IgD-negative memory B cell (primary cell): ENCODE measurements around the gene RHEB. TPM values are rescaled to one million over a fixed set of nuclear protein-coding genes. Genes with fewer than 3 reads are reported as not detected.

Experiments
- H3K27ac Mint-ChIP-seq, 3 donors: one replicate each; pipeline ENCODE4 v1.8.0; 2020 to 2022; ENCODE audit warnings: mild to moderate bottlenecking in 3 of 3, mixed read lengths in 3 of 3, moderate library complexity in 1 of 3
- H3K27me3 Mint-ChIP-seq: one replicate; pipeline ENCODE4 v1.8.0; 2021; ENCODE audit warnings: mixed read lengths
- H3K36me3 Mint-ChIP-seq: one replicate; pipeline ENCODE4 v1.8.0; 2020; ENCODE audit warnings: mild to moderate bottlenecking, mixed read lengths
- H3K4me1 Mint-ChIP-seq, 3 donors: one replicate each; pipeline ENCODE4 v1.8.0; 2020 to 2022; ENCODE audit warnings: mixed read lengths in 3 of 3, mild to moderate bottlenecking in 1 of 3
- H3K4me3 Mint-ChIP-seq, 4 donors: one replicate each; pipeline ENCODE4 v1.8.0; 2020 to 2022; ENCODE audit warnings: mild to moderate bottlenecking in 4 of 4, mixed read lengths in 4 of 4, moderate library complexity in 3 of 4
- H3K9me3 Mint-ChIP-seq, 3 donors: one replicate each; pipeline ENCODE4 v1.8.0; 2020 to 2021; ENCODE audit warnings: mixed read lengths in 3 of 3, mild to moderate bottlenecking in 1 of 3
- polyA plus RNA-seq: library from polyadenylated mRNA; unstranded; fragments of 300-500 nt; fragmentation: Illumina TruSeq; gene quantifications from one replicate; pipeline ENCODE4 v1.2.3, GENCODE V29; 2021

The RHEB gene
- polyA plus RNA-seq, 1 donor from 2014 or later = 34.3 TPM

DNA sequence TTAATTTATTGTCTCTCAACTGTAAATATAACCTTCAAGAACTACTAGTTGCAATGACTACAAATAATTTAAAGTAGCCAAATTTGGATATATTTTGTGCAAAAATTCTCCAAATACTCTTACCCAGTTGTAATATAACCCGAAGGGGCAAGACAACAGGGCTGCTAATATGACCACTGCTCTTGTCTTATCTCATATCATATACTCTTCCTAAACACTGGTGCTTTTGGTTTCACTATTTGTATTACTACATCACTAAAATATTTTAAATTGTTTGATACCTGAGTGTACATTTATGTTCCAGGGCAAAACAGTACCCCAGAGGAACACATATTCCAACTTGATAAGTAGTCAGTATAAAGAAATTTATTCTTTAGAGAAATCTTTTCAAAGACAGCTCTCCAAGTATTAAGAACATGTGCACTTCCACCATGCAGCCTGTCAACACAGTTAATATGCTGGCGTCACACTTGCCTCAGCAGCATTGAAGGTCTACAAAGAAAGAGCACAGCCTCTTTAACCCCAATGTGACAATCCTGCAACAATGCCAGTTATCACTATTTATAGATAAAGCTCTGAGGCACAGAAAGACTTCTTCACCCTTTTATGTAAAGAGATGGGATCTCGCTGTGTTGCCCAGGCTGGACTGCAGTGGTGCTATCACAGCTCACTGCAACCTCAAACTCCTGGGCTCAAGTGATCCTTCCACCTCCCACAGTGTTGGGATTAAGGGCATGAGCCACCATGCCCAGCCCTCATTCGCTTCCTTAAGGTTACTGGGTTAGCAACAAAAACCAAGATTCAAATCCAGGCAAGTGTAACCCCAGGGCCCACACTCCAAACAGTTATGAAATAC, 37.8 kb downstream of the RHEB start:
- Mint-ChIP-seq H3K4me3 (no peak overlapping the region), H3K27ac (no peak overlapping the region), H3K9me3 (no peaks in the 10 kb centered on the region), H3K4me1 (peaks cover 5 to 16% (median 13%) of the 10 kb centered on the region in 3 donors), H3K36me3 (peaks cover 15% of the 10 kb centered on the region), H3K27me3 (no peaks in the 10 kb centered on the region)

DNA sequence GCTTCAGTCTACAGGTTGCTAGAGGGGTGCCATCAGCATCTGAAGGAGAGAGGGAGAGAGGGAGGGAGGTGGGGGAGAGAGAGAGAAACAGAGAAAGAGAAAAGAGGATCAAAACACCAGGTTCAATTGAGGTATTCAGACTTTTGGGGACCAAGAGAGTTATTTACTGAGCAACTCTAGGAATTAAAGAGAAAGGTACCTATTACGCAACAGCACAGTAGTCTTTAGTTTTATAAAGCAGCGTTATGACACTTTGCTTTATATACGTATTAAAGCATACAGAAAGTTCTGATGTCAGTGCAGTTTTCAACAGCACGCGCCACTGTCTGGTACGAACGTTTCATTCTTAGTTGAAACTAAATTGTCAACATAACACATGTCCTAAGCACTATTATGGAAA, 41.8 kb downstream of the RHEB start:
- Mint-ChIP-seq H3K4me1 (peaks cover 8 to 13% (median 10%) of the 10 kb centered on the region in 3 donors), H3K27me3 (no peaks in the 10 kb centered on the region)

DNA sequence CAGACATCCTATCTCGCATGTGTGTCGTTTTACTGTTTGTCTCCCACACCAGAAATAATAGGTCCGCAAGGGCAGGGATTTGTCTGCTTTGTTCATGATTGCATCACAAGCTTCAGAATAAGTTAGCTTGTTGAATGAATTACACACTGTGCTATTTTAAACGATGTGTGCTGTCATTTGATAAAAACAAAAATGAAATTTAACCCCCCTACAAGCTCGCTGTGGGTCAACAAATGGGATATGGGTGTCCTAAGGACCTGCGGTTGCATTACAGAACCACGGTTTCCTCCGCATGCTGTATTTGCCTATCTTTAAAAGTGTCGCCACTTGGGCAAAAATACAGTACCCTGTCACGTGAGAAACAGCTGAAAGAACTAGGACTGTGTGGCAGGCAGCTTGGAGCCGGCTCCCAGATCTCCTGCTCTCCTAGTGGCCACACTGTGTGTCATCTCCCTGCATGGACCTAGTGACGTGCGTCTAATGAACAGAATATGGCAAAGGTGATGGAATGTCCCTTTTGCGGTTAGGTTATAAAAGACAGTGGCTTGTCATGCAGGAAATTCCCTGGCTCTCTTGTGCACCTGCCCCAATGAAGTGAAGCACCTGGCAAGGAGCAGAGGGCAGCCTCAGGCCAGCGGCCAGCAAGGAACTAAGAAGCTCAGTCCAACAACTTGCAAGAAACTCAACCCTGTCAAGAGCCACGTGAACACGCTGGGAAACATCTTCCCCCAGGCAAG, 46.9 kb downstream of the RHEB start:
- Mint-ChIP-seq H3K4me3 (peak overlapping the region; percentile 22 to 81 (median 68)), H3K9me3 (no peaks in the 10 kb centered on the region), H3K4me1 (peaks cover 25 to 31% (median 28%) of the 10 kb centered on the region in 3 donors), H3K27me3 (no peaks in the 10 kb centered on the region), H3K36me3 (peaks cover 14% of the 10 kb centered on the region), H3K27ac (peak overlapping the region; percentile 54 to 98 (median 59))

More for the DNA sequence above, 41.8 kb downstream of the RHEB start:
- H3K36me3 Mint-ChIP-seq = peaks cover 6% of the 10 kb centered on the region
- H3K4me3 Mint-ChIP-seq = no peak overlapping the region
- no peak overlapping the region for H3K27ac Mint-ChIP-seq
- H3K9me3 Mint-ChIP-seq = no peaks in the 10 kb centered on the region

DNA sequence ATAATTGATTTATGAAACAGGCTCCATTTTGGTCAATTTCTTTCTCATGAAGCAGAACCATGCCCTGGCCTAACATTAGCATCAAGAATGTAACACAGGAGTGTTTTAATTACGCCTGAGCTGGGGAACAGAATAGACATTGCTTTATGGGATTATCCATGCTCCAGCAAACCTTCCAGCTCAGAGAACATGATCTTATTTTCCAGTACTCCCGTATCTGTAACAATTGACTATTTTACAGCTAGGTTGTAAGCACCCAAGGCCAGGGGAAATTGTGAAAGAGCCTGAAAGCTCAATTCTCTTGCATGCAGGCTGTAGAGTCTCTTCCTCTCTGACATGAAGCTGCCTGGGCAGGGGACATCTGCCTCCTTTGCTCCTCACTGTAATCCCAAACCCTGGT, 49.0 kb downstream of the RHEB start:
- no peak overlapping the region for H3K4me3 Mint-ChIP-seq
- peaks cover 15% of the 10 kb centered on the region for H3K36me3 Mint-ChIP-seq
- no peaks in the 10 kb centered on the region for H3K9me3 Mint-ChIP-seq
- no peak overlapping the region for H3K27ac Mint-ChIP-seq
- peaks cover 25 to 31% (median 28%) of the 10 kb centered on the region in 3 donors for H3K4me1 Mint-ChIP-seq
- no peaks in the 10 kb centered on the region for H3K27me3 Mint-ChIP-seq

DNA sequence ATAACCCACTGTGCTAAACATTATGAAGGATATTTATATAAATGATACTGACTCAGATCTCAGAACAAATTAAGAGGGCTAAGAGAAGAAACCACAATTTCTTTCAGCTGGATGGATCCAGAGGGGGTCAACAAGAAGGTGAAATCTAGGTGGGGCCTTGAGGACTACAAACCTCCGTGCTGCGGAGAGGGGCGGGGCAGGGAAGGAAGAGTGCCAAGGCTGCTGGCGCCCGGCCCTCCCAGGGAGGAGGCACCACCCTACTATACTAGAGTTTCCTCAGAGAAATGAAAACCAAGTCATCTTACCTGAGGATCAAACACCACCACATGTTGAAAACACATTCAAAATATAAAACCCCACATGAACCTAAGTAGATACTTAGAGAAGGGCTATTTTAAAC, 50.4 kb downstream of the RHEB start:
- H3K36me3 Mint-ChIP-seq = peaks cover 23% of the 10 kb centered on the region
- no peak overlapping the region for H3K4me3 Mint-ChIP-seq

DNA sequence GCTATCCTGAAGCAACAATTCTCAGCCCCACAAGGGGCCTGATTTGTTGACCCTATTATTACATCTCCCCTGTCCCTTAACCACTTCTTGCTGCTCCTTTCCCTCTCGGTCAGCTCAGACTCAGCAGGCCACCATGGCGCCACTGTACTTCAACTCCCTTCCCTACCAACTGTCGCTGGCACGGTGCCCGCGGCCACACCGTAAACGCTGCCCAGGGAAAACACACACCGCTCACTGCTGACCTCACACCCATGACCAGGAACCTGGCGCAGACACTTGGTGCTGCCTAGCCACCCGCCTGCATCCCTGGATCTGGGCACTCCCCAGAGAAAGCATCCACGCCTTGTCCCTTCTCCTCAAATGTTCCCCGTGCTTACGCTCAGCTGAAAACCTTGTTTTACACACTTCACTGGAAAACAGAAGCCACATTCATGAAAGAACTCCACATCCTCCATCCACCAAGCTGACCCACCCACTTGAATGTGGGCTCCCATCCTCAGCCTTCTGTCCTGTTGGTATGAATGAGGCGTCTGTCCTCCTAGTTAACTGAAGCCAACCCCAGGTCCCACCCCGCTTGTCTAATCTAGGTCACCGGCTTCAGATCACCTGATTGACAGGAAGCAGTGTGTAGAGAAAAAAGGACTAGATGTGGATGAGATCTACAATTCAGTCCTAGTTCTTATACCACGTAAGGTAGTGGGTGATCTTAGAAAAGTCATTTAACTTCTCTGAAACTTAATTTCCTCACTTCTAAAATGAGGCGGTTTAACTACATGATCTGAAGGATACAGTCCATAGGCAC, 51.3 kb downstream of the RHEB start:
- Mint-ChIP-seq H3K27me3 (no peaks in the 10 kb centered on the region), H3K4me1 (peaks cover 21 to 27% (median 26%) of the 10 kb centered on the region in 3 donors), H3K36me3 (peaks cover 25% of the 10 kb centered on the region), H3K4me3 (peak overlapping the region in 1 of 4 donors; percentile 7), H3K27ac (peak overlapping the region; percentile 34 to 76 (median 68)), H3K9me3 (peaks cover 0 to 6% (median 5%) of the 10 kb centered on the region in 3 donors)

More for the DNA sequence above, 50.4 kb downstream of the RHEB start:
- H3K27me3 Mint-ChIP-seq = no peaks in the 10 kb centered on the region
- H3K9me3 Mint-ChIP-seq = no peaks in the 10 kb centered on the region
- no peak overlapping the region for H3K27ac Mint-ChIP-seq
- H3K4me1 Mint-ChIP-seq = peaks cover 25 to 31% (median 28%) of the 10 kb centered on the region in 3 donors

DNA sequence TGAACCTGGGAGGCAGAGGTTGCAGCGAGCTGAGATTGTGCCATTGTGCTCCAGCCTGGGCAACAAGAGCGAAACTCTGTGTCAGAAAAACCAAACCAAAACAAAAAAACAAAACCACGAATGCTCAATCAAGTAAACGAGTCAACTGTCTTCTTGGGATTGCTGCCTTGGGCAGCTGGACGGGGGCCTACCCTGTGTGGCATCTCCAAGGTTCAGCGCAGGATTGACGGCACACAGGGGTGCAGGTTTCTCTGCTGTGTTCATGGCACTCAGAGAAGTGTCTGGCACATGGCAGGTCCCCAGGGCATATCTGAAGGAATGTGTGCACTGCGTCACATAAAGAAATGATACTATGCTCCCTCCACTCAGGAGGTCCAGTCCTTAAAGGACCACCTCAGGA, 54.5 kb downstream of the RHEB start:
- Mint-ChIP-seq H3K27me3 (no peaks in the 10 kb centered on the region), H3K27ac (no peak overlapping the region), H3K36me3 (peaks cover 28% of the 10 kb centered on the region), H3K9me3 (peaks cover 2 to 17% (median 11%) of the 10 kb centered on the region in 3 donors), H3K4me3 (no peak overlapping the region), H3K4me1 (peaks cover 0 to 6% (median 5%) of the 10 kb centered on the region in 3 donors)

DNA sequence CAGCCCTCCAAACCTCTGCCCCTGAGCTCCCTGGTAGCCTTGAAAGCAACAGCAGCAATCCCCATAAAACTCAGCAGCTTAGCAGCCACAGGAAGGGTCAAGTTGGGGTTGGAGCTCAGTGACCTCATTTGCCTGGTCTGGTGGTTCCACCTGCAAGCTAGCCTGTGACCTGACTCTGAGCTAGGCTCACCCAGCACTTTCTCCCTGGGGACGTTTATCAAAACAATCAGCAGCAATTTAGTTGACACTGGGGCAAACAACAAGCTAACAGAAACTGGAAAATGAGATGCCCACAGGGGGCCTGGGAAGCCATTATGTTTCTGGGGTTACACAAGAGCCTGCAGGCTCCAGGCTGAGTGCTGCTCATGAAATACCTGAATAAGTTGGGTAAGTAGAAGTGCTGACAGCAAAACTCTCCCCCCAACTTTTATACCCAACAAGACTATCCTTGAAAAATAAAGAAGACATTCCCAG, 57.4 kb downstream of the RHEB start:
- Mint-ChIP-seq H3K27me3 (peaks cover 2% of the 10 kb centered on the region), H3K4me3 (no peak overlapping the region), H3K4me1 (no peaks in the 10 kb centered on the region), H3K27ac (peak overlapping the region in 1 of 3 donors; percentile 42), H3K9me3 (peaks cover 2 to 17% (median 11%) of the 10 kb centered on the region in 3 donors), H3K36me3 (peaks cover 14% of the 10 kb centered on the region)

DNA sequence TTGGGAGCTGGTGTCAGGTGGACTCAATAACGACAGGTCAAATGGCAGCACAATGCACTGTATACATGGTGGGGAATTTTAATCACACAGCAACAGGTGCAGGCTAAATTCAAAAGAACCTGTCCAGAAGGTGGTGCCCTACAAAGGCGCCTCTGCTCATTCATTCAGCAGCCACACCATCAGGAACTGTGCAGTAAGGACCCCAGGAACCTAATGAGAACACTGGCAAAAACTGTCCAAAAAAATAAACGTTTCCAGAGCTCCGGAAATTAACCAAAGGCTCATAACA, 57.8 kb downstream of the RHEB start:
- Mint-ChIP-seq H3K4me1 (no peaks in the 10 kb centered on the region), H3K36me3 (peaks cover 13% of the 10 kb centered on the region), H3K4me3 (no peak overlapping the region), H3K9me3 (peaks cover 2 to 17% (median 11%) of the 10 kb centered on the region in 3 donors), H3K27me3 (peaks cover 2% of the 10 kb centered on the region), H3K27ac (no peak overlapping the region)

DNA sequence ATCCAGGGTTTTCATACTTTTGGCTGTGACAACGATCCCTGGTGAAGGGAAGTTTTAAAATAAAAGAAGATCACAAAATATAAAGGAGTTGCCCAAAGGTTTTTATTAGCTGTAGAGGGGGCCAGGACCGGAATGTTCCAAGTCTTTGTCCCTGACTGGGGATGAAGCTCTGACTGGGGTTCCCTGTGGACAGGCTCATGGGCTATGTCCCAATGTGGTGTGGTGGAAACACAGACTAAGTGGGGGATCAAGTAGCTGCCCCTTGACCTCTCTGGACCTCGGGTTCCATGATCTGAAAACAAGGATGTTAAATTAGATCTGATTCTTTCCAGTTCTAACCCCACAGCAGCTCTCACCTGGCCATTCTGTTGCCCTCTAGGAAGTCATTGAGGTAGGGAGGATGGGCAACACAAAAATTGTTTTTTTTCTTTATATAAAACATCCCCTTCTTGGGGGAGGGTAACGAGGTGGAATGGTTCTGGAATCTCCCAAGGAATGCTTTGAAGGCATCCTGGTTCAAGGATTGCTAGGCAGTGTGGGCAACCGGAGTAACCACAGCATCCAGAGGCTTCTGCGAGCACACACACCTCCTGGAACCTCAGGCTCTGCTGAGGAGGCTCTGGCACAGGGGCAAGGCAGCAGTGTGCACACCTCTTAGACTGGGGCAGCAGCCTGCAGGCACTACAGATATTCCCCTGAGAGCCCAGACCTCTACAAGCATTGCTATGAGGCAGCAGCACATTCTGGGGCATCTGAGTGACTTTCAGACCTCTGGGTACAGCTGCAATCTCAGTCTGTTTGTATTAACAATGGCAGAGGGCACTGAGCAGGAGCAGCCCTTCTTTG, 58.4 kb downstream of the RHEB start:
- no peaks in the 10 kb centered on the region for H3K4me1 Mint-ChIP-seq
- H3K4me3 Mint-ChIP-seq = no peak overlapping the region
- peaks cover 13% of the 10 kb centered on the region for H3K36me3 Mint-ChIP-seq
- H3K27ac Mint-ChIP-seq = no peak overlapping the region
- H3K27me3 Mint-ChIP-seq = peaks cover 2% of the 10 kb centered on the region
- peaks cover 2 to 17% (median 11%) of the 10 kb centered on the region in 3 donors for H3K9me3 Mint-ChIP-seq

DNA sequence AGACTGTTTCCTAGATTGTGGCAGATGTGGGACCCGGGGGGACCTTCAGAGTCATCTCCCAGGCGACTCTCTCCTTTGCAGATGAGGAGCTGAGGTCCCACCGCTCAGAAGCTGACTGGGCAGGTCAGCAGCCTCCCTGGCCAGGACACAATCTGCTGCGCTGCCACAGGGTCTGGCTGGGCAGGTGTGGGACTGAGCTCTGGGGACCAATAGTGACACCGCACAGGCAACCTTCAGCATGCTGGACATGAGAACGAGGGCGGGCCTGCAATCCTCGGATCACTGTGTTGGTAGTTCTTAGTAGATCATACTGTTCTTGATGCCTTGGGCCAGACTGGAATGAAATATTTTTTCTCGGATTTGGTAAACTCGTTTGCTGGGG, 59.2 kb downstream of the RHEB start:
- H3K36me3 Mint-ChIP-seq = peaks cover 10% of the 10 kb centered on the region
- no peak overlapping the region for H3K27ac Mint-ChIP-seq
- H3K9me3 Mint-ChIP-seq = peaks cover 2 to 17% (median 11%) of the 10 kb centered on the region in 3 donors
- H3K27me3 Mint-ChIP-seq = peaks cover 2% of the 10 kb centered on the region
- H3K4me1 Mint-ChIP-seq = no peaks in the 10 kb centered on the region
- no peak overlapping the region for H3K4me3 Mint-ChIP-seq

DNA sequence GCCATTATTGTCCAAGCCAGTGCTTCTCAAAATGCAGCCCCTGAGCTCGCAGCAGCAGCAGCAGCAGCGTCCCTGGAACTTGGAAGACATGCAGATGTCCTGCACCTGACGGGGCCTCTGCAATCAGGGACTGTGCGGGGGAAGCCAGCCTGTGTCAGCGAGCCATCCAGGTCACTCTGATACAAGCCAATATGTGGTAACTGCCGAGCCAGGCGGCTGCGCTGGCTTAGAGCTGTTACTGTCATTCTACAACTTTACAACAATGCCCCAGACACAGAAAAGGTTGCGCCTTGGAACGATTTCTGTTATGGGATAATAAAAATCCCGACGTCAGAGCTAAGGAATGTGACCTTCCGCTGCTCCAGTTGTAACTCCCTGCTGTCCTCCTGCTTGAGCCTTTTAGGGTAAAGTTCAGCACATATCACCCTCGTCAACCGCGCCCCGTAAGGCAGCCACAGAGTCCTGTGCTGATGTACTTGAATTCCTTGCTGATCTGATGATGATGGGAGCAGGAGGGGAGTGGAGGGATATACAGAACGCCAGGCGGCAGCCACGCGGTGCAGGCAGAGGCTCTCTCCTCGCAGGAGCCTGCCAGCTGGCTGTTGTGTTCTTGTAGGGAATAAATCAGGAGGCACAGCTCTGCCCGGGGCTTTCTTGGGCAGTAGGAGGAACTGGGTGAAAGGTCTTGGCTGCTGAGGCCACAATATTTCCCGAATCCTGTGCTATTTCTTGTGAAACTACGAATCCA, 59.8 kb downstream of the RHEB start:
- Mint-ChIP-seq H3K4me1 (no peaks in the 10 kb centered on the region), H3K27ac (no peak overlapping the region), H3K36me3 (peaks cover 5% of the 10 kb centered on the region), H3K9me3 (peaks cover 2 to 17% (median 11%) of the 10 kb centered on the region in 3 donors), H3K27me3 (peaks cover 2% of the 10 kb centered on the region), H3K4me3 (no peak overlapping the region)

DNA sequence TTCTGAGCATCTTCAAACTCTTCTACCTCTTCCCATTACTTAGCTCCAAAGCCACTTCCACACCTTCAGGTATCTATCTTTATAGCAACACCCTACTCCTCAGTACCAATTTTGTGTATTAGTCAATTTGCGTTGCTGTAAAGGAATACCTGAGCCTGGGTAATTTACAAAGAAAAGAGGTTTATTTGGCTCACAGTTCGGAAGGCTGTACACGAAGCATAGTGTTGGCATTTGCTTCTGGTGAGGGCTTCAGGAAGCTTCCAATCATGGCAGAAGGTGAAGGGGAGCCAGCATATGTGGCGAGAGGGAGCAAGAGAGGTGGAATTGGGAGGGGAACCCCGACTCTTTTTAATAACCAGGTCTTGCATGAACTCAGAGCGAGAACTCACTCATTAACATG, 62.2 kb downstream of the RHEB start:
- H3K27ac Mint-ChIP-seq = no peak overlapping the region
- no peaks in the 10 kb centered on the region for H3K36me3 Mint-ChIP-seq
- H3K4me3 Mint-ChIP-seq = no peak overlapping the region
- H3K4me1 Mint-ChIP-seq = no peaks in the 10 kb centered on the region
- peaks cover 2 to 4% (median 3%) of the 10 kb centered on the region in 3 donors for H3K9me3 Mint-ChIP-seq
- H3K27me3 Mint-ChIP-seq = peaks cover 2% of the 10 kb centered on the region
